ENCODE measurements around the gene PTPRG. TPM values are rescaled to one million over a fixed set of nuclear protein-coding genes. Genes with fewer than 3 reads are reported as not detected.

The PTPRG gene
- total and polyA plus RNA-seq, 2 donors (not counting 3 experiments of a cell fraction or from before 2014, with no cell fraction given): 8.9 to 39.1 TPM

DNA sequence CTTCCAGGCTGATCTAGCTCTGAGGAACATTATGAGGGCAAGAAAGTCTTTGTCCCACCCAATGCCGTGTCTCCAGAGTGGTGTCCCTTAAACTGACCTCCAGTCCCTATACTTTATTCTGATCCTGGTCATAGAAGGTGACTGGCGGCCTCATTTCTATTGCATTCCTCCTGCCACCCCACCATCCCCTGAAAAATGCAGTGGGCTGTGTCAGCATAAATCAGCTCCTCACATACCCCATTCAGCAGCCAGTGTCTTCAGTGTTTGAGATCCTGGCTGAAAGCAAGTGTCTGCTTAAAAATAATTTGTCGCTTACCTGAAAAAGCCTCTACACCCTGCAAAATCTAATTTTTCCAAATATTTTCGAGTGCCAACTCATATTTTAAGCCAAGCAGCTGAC, 465.9 kb downstream of the PTPRG start:
- H3K4me1 ChIP-seq (ENCODE audit: control insufficient read depth, extremely low read depth, insufficient read depth, low read length): peaks cover under 1% of the 10 kb centered on the region
- FAIRE-seq: no peak
- H3K9me3 ChIP-seq (replicated peaks; ENCODE audit: control insufficient read depth, insufficient read depth, low read length): no peaks in the 10 kb centered on the region
- dilution Hi-C loops (cut with MboI; ENCODE audit: extremely low pct_ligation_motif_present, low sequenced_read_pairs) (no loop called here), intact Hi-C loops (cut with micrococcal nuclease) (no loop called here)
- no peaks in the 10 kb centered on the region for H4K20me1 ChIP-seq (replicated peaks; ENCODE audit: control insufficient read depth, extremely low read depth, insufficient read depth, low read length)
- no peaks in the 10 kb centered on the region for H3K27me3 ChIP-seq (ENCODE audit: control insufficient read depth in 2 of 2, insufficient read depth in 2 of 2, low read length in 2 of 2)
- H3K36me3 ChIP-seq (ENCODE audit: control insufficient read depth in 2 of 2, extremely low read depth in 1 of 2, insufficient read depth in 2 of 2, low read length in 2 of 2): no peaks in the 10 kb centered on the region
- BruUV-seq (replicated peaks): no TSS peak
- H3K4me3 ChIP-seq (replicated peaks in 1 of 3; ENCODE audit: insufficient read depth in 1 of 3, low read depth in 1 of 3, low read length in 3 of 3): no peak overlapping the region
- H3K79me2 ChIP-seq (ENCODE audit: control insufficient read depth, insufficient read depth, low read length): no peaks in the 10 kb centered on the region
- no peaks in the 10 kb centered on the region for H3K9me1 ChIP-seq (replicated peaks; ENCODE audit: control insufficient read depth, extremely low read depth, insufficient read depth, low read length)
- ChIA-PET POLR2A (no interaction called here), CTCF (no interaction called here)
- DNase-seq (ENCODE audit: low read depth, low spot score): no peak
- no peak overlapping the region for H3K9ac ChIP-seq (replicated peaks; ENCODE audit: extremely low read depth, insufficient read depth, low read length)
- no peak overlapping the region for H3K27ac ChIP-seq (ENCODE audit: insufficient read depth, low read depth, low read length)
- TF ChIP-seq JUN (IDR thresholded peaks at IDR 0.05; ENCODE audit: borderline replicate concordance, insufficient read depth, insufficient read length, low read depth): no peak
- no peak for TF ChIP-seq GATA2 (IDR thresholded peaks at IDR 0.05; ENCODE audit: insufficient read depth, insufficient read length, low read depth, low read length)
- no peak for TF ChIP-seq POLR2AphosphoS5 (IDR thresholded peaks at IDR 0.05; ENCODE audit: insufficient read depth, low read depth, low read length)
- no peak for TF ChIP-seq MYC (IDR thresholded peaks at IDR 0.05; ENCODE audit: low read depth, low read length)
- TF ChIP-seq, protein P1, sequence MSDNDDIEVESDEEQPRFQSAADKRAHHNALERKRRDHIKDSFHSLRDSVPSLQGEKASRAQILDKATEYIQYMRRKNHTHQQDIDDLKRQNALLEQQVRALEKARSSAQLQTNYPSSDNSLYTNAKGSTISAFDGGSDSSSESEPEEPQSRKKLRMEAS (IDR thresholded peaks at IDR 0.05; ENCODE audit: insufficient read depth, insufficient read length): no peak
- no peak for TF ChIP-seq POLR2A (IDR thresholded peaks at IDR 0.05; ENCODE audit: low read depth, low read length)
- TF ChIP-seq EZH2 (IDR thresholded peaks at IDR 0.05; ENCODE audit: borderline replicate concordance, low read depth, low read length, severe bottlenecking): no peak
- no peak for TF ChIP-seq FOS (IDR thresholded peaks at IDR 0.05; ENCODE audit: borderline replicate concordance, insufficient read depth, low read length)
- TF ChIP-seq, protein P2, sequence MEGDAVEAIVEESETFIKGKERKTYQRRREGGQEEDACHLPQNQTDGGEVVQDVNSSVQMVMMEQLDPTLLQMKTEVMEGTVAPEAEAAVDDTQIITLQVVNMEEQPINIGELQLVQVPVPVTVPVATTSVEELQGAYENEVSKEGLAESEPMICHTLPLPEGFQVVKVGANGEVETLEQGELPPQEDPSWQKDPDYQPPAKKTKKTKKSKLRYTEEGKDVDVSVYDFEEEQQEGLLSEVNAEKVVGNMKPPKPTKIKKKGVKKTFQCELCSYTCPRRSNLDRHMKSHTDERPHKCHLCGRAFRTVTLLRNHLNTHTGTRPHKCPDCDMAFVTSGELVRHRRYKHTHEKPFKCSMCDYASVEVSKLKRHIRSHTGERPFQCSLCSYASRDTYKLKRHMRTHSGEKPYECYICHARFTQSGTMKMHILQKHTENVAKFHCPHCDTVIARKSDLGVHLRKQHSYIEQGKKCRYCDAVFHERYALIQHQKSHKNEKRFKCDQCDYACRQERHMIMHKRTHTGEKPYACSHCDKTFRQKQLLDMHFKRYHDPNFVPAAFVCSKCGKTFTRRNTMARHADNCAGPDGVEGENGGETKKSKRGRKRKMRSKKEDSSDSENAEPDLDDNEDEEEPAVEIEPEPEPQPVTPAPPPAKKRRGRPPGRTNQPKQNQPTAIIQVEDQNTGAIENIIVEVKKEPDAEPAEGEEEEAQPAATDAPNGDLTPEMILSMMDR (IDR thresholded peaks at IDR 0.05; ENCODE audit: extremely low read depth in 1 of 2, insufficient read depth in 1 of 2, low read depth in 1 of 2, low read length in 2 of 2): no peak
- H2AFZ ChIP-seq (ENCODE audit: low read depth, low read length): no peak overlapping the region
- H3K4me2 ChIP-seq (ENCODE audit: insufficient read depth, low read length): no peak overlapping the region
